Measurements from ENCODE around the gene RAMACL.

RAMACL gene

GRCh38 chr6:166608774-166609173 is 22.3 kb upstream of the RAMACL start:
- TF ChIP-seq, protein P1, sequence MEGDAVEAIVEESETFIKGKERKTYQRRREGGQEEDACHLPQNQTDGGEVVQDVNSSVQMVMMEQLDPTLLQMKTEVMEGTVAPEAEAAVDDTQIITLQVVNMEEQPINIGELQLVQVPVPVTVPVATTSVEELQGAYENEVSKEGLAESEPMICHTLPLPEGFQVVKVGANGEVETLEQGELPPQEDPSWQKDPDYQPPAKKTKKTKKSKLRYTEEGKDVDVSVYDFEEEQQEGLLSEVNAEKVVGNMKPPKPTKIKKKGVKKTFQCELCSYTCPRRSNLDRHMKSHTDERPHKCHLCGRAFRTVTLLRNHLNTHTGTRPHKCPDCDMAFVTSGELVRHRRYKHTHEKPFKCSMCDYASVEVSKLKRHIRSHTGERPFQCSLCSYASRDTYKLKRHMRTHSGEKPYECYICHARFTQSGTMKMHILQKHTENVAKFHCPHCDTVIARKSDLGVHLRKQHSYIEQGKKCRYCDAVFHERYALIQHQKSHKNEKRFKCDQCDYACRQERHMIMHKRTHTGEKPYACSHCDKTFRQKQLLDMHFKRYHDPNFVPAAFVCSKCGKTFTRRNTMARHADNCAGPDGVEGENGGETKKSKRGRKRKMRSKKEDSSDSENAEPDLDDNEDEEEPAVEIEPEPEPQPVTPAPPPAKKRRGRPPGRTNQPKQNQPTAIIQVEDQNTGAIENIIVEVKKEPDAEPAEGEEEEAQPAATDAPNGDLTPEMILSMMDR (IDR thresholded peaks at IDR 0.05; ENCODE audit: low read depth, low read length, missing control alignments) = no peak
- no peak overlapping the region for H3K4me3 ChIP-seq (ENCODE audit: low read depth, low read length)
- no peak overlapping the region for H3K27ac ChIP-seq
- no peaks in the 10 kb centered on the region for H3K36me3 ChIP-seq (replicated peaks)
- in situ Hi-C loops (cut with HindIII; ENCODE audit: low pct_ligation_motif_present, low sequenced_read_pairs) = no loop called here
- no peak for DNase-seq
- no peaks in the 10 kb centered on the region for H3K27me3 ChIP-seq (replicated peaks)

GRCh38 chr6:166605752-166606151 is 19.3 kb upstream of the RAMACL start:
- DNase-seq = no peak
- in situ Hi-C loops (cut with HindIII; ENCODE audit: low pct_ligation_motif_present, low sequenced_read_pairs) = no loop called here
- no peak overlapping the region for H3K27ac ChIP-seq
- no peaks in the 10 kb centered on the region for H3K36me3 ChIP-seq (replicated peaks)
- H3K27me3 ChIP-seq (replicated peaks) = no peaks in the 10 kb centered on the region
- H3K4me3 ChIP-seq (ENCODE audit: low read depth, low read length) = no peak overlapping the region
- TF ChIP-seq, protein P1 (IDR thresholded peaks at IDR 0.05; ENCODE audit: low read depth, low read length, missing control alignments) = no peak

DNA sequence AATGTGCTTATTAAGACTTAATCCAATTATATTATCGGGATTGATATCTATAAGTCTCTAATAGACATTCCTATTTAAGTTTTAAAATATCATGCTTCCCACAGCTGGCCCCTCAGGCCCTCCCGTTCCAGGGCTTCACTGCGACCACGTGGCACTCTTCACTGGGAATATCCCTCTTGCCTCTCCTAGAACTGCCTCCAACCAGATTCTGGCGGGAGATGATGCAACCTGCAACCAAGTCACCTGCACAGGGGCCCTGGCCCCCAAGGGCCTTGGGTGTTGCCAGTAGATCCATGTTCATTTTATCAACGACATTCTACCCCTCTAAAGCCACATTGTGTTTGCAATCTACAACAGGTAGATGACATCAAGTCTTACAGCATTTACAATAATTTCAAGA is 18.4 kb upstream of the RAMACL start:
- Histone ChIP-seq H3K27me3 (replicated peaks) (no peaks in the 10 kb centered on the region), H3K36me3 (replicated peaks) (no peaks in the 10 kb centered on the region), H3K4me3 (ENCODE audit: low read depth, low read length) (no peak overlapping the region), H3K27ac (no peak overlapping the region)
- in situ Hi-C loops (cut with HindIII; ENCODE audit: low pct_ligation_motif_present, low sequenced_read_pairs) = no loop called here
- no peak for DNase-seq
- TF ChIP-seq, protein P1 (IDR thresholded peaks at IDR 0.05; ENCODE audit: low read depth, low read length, missing control alignments) = no peak

DNA sequence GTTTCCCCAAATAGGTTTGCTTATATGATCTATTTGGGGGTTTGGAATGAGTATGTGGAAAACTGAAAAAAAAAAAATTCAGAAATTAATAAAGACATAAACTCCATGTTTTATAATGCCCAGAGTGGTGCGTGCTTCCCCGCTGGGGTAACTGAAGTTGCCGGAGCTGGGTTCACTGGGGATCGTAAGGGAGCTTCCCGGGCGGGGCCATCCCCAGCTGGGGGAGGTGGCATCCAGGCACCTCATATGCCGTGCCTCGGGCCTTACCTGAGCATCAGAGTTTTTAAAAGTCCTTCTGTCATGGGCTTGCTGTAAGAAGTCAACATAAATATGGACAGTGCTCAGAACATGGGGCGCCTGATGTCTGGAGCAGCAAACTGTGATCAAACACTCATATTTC is 17.9 kb upstream of the RAMACL start:
- no peak for DNase-seq
- no peaks in the 10 kb centered on the region for H3K36me3 ChIP-seq (replicated peaks)
- H3K27me3 ChIP-seq (replicated peaks) = no peaks in the 10 kb centered on the region
- in situ Hi-C loops (cut with HindIII; ENCODE audit: low pct_ligation_motif_present, low sequenced_read_pairs) = no loop called here
- TF ChIP-seq, protein P1 (IDR thresholded peaks at IDR 0.05; ENCODE audit: low read depth, low read length, missing control alignments) = no peak
- H3K4me3 ChIP-seq (ENCODE audit: low read depth, low read length) = no peak overlapping the region
- no peak overlapping the region for H3K27ac ChIP-seq

- in situ Hi-C loops (cut with HindIII; ENCODE audit: low pct_ligation_motif_present, low sequenced_read_pairs) = no loop called here
- no peak overlapping the region for H3K27ac ChIP-seq
- no peaks in the 10 kb centered on the region for H3K27me3 ChIP-seq (replicated peaks)
- no peak overlapping the region for H3K4me3 ChIP-seq (ENCODE audit: low read depth, low read length)
- H3K36me3 ChIP-seq (replicated peaks) = no peaks in the 10 kb centered on the region
- DNase-seq = no peak
- TF ChIP-seq, protein P1 (IDR thresholded peaks at IDR 0.05; ENCODE audit: low read depth, low read length, missing control alignments) = no peak
Observed at GRCh38 chr6:166603043-166603690, 16.7 kb upstream of the RAMACL start.

- TF ChIP-seq, protein P1 (IDR thresholded peaks at IDR 0.05; ENCODE audit: low read depth, low read length, missing control alignments) = no peak
- Histone ChIP-seq H3K27ac (no peak overlapping the region), H3K27me3 (replicated peaks) (no peaks in the 10 kb centered on the region), H3K36me3 (replicated peaks) (no peaks in the 10 kb centered on the region), H3K4me3 (ENCODE audit: low read depth, low read length) (no peak overlapping the region)
- in situ Hi-C loops (cut with HindIII; ENCODE audit: low pct_ligation_motif_present, low sequenced_read_pairs) = no loop called here
- no peak for DNase-seq
Observed at GRCh38 chr6:166601956-166602355, 15.5 kb upstream of the RAMACL start.

Data from brain microvascular endothelial cell (primary cell).